GM21825 (cell line): ENCODE measurements around the gene VSIG10L.
A peak's percentile ranks its signal among the peaks of the same experiment; 100 is the strongest.

Source experiments
- ATAC-seq: cut with Tn5 transposase; IDR thresholded peaks from one replicate; pipeline ENCODE4 v1.9.1; 2021; ENCODE audit warnings: mild to moderate bottlenecking, moderate library complexity; ENCODE audit not compliant: unreplicated experiment

VSIG10L gene

GRCh38 chr19:51365965-51366388, 24.0 kb upstream of the VSIG10L start, which contains the start of gene ETFB:
Gene ETFB, minus strand, starts transcription at chr19:51366388. Its CDS starts 62 bp downstream, at chr19:51366326.
- no peak for ATAC-seq

DNA sequence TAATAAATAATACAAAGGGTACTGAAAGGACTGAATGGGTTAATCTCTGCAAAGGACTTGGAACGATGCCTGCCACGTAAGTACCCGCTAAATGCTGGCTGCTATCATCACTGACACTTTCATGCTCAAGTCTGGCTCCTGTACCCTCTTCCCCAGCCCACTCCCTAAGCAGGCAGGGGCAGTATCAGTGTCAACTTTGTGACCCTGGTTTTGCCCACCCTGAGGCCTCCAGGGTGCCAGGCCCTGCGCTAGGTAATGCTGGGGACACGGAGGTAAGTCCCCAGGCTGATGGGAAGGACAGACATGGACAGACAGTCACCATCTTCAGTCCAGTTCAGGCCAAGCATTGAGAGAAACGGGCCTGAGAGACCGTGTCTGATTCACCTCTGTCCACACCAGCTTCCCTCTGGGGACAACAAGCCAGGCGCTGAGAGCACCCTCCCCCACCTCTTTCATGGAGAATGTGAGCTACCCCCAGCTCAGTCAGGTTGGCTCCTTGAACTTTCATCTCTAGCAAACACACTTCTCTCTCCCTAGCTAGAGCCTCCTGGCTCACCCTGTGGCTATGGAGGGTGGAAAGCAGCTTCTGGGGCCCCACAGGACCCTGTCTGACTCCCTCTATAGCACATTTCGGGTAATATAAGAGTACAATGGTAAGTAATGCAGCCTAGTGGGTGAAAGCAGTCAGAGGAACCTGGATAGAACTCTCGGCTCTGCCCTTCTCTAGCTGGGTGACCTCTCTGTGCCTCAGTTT, 23.4 kb upstream of the VSIG10L start:
- no peak for ATAC-seq

DNA sequence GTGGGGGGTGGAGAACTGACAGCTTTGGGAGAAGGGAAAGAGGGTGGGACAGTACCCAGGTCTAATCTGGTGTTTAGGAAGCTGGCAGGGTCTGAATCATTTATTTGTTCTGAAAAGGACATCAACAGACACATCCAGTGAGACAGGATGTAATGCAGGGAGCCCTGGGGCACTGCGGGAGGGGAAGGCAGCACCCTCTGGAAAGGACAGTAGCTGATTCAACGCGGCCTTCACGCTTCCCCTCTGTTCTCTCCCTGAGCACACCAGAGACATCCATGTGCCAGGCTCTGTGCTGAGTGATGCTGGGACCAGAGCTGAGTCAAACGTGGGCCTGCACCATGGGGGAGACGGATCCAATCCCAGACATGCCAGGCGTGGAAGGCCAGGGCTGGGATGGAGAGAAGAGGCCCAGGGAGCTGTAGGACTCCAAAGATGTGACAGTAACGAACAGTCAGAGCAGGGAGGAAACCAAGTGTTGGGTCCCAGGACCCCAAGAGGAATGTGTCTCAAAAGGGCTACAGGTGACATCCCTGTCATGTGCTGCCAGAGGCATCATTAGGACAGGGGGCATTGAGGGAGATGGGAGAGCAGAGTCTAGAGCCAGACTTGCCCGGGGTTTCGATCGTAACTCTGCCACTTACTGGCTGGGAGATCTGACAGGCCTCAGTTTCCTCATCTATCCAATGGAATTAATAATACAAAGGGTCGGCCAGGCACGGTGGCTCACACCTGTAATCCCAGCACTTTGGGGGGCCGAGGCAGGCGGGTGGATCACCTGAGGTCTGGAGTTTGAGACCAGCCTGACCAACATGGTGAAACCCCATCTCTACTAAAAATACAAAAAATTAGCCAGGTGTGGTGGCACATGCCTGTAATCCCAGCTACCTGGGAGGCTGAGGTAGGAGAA, 22.5 kb upstream of the VSIG10L start:
- no peak for ATAC-seq

DNA sequence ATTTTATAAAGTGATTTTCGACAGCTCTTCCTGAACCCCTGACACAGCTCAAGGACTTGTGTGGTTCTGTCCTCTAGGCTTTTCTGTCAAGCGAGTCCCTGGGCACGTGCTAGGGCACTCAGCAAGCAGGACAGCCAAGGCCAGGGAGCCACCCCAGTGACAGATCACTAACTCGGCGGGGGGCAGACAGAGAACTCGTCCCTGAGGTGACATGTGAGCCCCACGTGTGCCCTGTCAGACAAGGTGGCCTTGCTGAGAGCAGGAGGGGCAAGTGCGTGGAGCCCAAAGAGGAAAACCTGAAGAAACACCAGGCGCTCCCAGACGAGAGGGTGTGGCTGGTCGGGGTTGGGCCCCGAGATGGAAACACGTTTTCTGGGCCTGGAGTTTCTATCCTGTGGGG, 19.3 kb upstream of the VSIG10L start:
- ATAC-seq = no peak

DNA sequence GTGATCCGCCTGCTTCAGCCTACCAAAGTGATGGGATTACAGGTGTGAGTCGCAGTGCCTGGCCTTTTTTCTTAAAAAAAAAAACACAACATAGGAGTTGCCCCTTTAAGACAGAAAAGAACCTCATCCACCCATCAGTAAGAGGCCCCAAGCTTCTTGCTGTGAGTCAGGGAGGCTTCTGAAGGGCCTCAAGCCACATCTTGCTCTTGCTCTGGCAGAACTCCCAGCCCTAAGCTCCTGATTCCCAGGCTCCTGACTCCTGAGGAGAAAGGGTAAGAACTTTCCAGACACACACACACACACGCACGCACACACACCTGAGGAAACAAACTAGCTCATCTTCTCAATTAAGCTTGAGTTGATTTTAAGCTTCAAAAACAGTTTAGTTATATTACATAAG, 17.4 kb upstream of the VSIG10L start:
- no peak for ATAC-seq

DNA sequence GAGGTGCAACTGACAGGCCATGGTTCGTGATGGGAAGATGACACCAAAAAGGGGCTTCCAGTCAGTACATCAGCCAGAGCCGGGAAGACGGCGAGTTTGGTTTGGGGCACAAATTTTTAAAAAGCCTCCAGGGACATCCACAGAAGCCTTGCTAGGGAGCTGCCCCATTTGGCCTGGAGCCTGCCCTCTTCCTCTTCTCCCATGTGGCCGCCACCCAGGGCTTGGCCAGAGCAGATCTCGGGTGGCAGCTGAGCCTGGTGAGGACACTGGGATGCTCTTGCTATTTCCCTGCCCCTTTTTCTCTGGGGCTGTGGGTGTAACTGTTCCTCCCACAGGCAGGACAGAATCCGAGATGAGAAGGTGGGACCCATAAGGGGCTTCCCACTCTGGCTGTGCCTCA, 16.0 kb upstream of the VSIG10L start:
- ATAC-seq = no peak

- no peak for ATAC-seq
Measured at GRCh38 chr19:51356159-51356801, 14.3 kb upstream of the VSIG10L start.

DNA sequence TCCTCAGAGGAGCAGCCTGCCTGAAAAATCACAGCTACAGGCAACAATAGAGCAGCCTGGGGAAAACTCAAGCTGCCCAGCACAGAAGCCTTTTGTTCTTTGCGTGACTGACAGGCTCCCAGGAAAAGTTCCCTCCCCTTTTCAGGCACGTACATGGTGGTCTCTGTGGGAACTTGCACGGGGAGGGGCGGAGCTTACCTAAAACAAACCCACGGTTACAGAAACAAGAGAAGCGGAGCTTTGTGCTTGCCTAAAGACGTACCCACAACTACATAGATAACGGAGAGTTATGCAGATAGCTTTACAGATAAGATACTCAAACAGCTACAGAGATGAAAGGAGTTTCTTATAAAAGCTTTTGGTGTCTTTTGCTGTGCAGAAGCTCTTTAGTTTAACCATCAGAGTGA, 12.8 kb upstream of the VSIG10L start:
- ATAC-seq = no peak

GRCh38 chr19:51354103-51354741, 12.3 kb upstream of the VSIG10L start:
- ATAC-seq = no peak

GRCh38 chr19:51352783-51353360, 10.9 kb upstream of the VSIG10L start:
- no peak for ATAC-seq

GRCh38 chr19:51351266-51351990, 9.5 kb upstream of the VSIG10L start:
- ATAC-seq = no peak

DNA sequence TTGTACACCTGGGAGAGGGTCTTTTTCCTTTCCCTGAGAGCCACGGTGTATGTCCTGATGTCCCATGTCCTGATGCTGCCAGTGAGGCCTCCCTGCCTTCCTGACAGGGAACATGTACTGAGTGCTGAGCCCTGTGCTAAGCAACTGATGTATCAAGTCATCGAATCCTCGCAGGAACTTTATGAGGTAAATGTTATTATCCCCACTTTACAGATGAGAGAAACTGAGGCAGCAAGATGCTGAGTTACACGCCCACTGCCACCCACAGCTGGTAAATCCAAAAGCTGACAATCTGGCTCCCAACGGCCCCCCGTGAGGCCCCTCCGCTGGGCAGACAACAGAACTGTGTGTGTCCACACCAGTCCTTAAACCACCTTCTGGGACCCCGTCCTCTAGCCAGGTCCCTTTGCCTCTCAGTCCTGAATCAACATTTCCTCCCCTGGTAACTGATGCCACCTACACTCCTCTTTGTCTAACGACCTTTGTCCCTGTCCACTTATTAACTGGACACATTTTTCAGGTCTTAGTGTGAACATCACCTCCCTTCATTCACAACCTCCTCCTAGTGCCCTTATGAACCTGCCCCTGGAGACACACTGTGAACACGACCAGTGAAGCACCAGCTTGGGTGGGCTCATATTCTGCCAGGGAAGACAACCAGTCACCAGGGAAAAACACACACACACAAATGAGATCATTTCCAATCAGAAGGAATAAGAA, 5.4 kb upstream of the VSIG10L start:
- no peak for ATAC-seq

GRCh38 chr19:51346742-51347141, 4.8 kb upstream of the VSIG10L start:
- no peak for ATAC-seq

- no peak for ATAC-seq
Measured at GRCh38 chr19:51345076-51345620, 3.2 kb upstream of the VSIG10L start.

- no peak for ATAC-seq
Measured at GRCh38 chr19:51342631-51343569, 961 bp upstream of the VSIG10L start.

DNA sequence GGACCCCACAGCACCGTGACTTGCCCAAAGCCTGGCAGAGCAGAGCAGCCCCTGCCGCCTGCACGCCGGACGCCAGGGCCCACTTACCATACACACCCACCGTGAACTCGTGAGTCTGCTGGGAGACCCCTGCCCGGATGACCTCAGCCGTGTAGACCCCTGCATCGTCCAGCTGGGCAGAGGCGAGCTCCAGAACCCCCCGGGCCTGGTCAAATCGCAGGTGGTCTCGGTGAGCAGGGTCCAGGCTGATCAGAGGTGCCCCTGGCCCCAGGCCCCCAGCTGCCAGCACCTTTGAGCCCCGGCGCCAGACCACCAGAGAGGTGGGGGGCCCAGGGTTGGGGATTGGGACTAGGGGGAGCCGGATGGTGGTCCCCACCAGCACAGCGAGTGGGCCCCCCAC, 873 bp downstream of the VSIG10L start:
- ATAC-seq = no peak

DNA sequence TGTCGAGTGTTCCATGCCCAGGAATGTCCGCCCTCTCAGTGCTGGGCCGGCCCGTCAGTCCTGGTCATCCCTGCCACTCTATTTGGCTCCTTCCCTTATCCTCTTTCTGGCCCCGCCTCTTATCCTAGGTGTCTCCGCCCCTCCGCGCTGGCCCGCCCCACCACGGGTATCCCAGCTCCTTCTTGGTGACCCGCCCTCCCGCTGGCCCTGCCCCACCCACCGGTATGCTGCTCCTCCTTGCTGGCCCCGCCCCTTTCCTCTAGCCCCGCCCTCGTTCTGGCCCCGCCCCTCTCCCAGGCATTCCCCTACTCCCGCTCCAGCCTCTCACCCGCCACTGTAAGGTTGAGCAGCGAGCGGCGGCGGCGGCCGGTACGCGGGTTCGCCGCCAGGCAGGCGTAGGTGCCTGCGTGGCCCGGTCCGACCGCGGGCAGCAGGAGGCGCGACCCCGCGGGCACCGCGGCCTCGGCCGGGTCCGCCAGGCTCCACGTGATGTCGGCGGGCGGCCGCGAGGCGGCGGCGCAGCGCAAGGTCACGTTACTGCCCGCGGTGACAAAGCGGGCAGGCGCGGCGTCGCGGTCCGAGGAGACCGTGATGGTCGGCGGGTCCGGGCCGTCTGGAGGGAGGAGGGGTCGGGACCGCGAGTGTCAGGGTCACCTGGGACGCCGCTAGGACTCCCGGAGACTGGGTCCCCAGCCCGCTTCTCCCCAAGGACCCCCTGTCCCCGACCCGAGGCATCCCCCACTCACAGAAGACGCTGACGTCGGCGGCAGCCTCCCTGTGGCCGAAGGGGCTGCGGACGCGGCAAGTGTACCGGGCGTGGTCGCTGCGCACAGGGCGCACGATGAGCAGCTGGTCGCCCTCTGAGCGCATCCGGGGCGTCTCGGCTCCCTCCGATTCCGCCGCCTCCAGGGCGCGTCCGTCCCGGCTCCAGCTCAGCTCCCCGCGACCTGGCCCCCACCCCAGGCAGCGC, 2.0 kb downstream of the VSIG10L start:
- peak; percentile 55 for ATAC-seq
